Measurements from ENCODE around the gene DLL3. TPM values are rescaled to one million over a fixed set of nuclear protein-coding genes. Genes with fewer than 3 reads are reported as not detected.

The DLL3 gene
- total RNA-seq, 1 experiment from 2014 or later, result 16.4 TPM

DNA sequence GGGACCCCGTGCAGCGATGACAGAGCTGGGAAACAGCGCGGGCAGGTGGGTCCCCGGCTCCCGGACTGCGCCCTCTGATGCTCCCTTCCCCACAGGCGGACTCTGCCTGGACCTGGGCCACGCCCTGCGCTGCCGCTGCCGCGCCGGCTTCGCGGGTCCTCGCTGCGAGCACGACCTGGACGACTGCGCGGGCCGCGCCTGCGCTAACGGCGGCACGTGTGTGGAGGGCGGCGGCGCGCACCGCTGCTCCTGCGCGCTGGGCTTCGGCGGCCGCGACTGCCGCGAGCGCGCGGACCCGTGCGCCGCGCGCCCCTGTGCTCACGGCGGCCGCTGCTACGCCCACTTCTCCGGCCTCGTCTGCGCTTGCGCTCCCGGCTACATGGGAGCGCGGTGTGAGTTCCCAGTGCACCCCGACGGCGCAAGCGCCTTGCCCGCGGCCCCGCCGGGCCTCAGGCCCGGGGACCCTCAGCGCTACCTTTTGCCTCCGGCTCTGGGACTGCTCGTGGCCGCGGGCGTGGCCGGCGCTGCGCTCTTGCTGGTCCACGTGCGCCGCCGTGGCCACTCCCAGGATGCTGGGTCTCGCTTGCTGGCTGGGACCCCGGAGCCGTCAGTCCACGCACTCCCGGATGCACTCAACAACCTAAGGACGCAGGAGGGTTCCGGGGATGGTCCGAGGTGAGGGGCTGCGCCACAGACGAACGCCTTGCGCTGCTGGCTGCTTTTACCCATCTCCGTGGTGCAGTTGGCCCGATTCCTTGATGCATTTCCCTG lies 8.4 kb downstream of the DLL3 start (continued):
- TF ChIP-seq, protein P1, sequence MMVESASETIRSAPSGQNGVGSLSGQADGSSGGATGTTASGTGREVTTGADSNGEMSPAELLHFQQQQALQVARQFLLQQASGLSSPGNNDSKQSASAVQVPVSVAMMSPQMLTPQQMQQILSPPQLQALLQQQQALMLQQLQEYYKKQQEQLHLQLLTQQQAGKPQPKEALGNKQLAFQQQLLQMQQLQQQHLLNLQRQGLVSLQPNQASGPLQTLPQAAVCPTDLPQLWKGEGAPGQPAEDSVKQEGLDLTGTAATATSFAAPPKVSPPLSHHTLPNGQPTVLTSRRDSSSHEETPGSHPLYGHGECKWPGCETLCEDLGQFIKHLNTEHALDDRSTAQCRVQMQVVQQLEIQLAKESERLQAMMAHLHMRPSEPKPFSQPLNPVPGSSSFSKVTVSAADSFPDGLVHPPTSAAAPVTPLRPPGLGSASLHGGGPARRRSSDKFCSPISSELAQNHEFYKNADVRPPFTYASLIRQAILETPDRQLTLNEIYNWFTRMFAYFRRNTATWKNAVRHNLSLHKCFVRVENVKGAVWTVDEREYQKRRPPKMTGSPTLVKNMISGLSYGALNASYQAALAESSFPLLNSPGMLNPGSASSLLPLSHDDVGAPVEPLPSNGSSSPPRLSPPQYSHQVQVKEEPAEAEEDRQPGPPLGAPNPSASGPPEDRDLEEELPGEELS (CRISPR knock-in tag; IDR thresholded peaks at IDR 0.05), result peak; percentile 100
- TF ChIP-seq HMGA2 (CRISPR knock-in tag; IDR thresholded peaks at IDR 0.05) (no peak), ZNF532 (CRISPR knock-in tag; IDR thresholded peaks at IDR 0.05; ENCODE audit: borderline replicate concordance) (no peak), EMX1 (CRISPR knock-in tag; IDR thresholded peaks at IDR 0.05) (no peak), SOX15 (CRISPR knock-in tag; IDR thresholded peaks at IDR 0.05) (no peak), FOXP1 (CRISPR knock-in tag; IDR thresholded peaks at IDR 0.05; ENCODE audit: borderline replicate concordance) (peak; percentile 100), MYBL2 (CRISPR knock-in tag; IDR thresholded peaks at IDR 0.05) (peak; percentile 98), CDX4 (CRISPR knock-in tag; IDR thresholded peaks at IDR 0.05; ENCODE audit: borderline replicate concordance) (no peak)
- TF ChIP-seq, protein P2, sequence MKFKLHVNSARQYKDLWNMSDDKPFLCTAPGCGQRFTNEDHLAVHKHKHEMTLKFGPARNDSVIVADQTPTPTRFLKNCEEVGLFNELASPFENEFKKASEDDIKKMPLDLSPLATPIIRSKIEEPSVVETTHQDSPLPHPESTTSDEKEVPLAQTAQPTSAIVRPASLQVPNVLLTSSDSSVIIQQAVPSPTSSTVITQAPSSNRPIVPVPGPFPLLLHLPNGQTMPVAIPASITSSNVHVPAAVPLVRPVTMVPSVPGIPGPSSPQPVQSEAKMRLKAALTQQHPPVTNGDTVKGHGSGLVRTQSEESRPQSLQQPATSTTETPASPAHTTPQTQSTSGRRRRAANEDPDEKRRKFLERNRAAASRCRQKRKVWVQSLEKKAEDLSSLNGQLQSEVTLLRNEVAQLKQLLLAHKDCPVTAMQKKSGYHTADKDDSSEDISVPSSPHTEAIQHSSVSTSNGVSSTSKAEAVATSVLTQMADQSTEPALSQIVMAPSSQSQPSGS (CRISPR knock-in tag; IDR thresholded peaks at IDR 0.05; ENCODE audit: borderline replicate concordance, low read depth), result peak; percentile 88

DNA sequence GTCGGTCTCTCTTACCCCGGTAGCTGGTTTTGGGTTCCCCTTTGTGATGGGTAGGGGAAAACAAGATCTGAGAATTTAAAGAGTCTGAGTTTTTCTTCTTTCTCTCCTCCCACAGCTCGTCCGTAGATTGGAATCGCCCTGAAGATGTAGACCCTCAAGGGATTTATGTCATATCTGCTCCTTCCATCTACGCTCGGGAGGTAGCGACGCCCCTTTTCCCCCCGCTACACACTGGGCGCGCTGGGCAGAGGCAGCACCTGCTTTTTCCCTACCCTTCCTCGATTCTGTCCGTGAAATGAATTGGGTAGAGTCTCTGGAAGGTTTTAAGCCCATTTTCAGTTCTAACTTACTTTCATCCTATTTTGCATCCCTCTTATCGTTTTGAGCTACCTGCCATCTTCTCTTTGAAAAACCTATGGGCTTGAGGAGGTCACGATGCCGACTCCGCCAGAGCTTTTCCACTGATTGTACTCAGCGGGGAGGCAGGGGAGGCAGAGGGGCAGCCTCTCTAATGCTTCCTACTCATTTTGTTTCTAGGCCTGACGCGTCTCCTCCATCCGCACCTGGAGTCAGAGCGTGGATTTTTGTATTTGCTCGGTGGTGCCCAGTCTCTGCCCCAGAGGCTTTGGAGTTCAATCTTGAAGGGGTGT lies 9.1 kb downstream of the DLL3 start:
- DNase-seq (ENCODE audit: low spot score) (no peak), ATAC-seq (no peak)
- CTCF ChIA-PET, result interaction anchor here (0.9 to 2.0 kb wide), 3 partner anchors 24 to 33 kb away, joined by 3 to 9 read pairs (median 3); partner anchors contain the start of genes EID2B and TIMM50
- peaks cover 86% of the 10 kb centered on the region for H3K27me3 Mint-ChIP-seq (ENCODE audit: low read depth)
- H3K4me3 Mint-ChIP-seq, result peak overlapping the region; percentile 67
- H3K36me3 Mint-ChIP-seq, result peaks cover 6% of the 10 kb centered on the region
- H3K9me3 Mint-ChIP-seq, result no peaks in the 10 kb centered on the region
- no peak overlapping the region for H3K27ac Mint-ChIP-seq
- POLR2A ChIA-PET, result no interaction called here
- H3K4me1 Mint-ChIP-seq, result peaks cover 10% of the 10 kb centered on the region
- no peak for TF ChIP-seq ZNF138 (CRISPR knock-in tag; conservative IDR thresholded peaks at IDR 0.05)
- no peak for TF ChIP-seq MYBL2 (CRISPR knock-in tag; IDR thresholded peaks at IDR 0.05)
- TF ChIP-seq USF2 (CRISPR knock-in tag; IDR thresholded peaks at IDR 0.05), result no peak
- no peak for TF ChIP-seq IRF1 (CRISPR knock-in tag; IDR thresholded peaks at IDR 0.05)
- TF ChIP-seq, protein P2 (CRISPR knock-in tag; IDR thresholded peaks at IDR 0.05; ENCODE audit: borderline replicate concordance, low read depth), result no peak
- no peak for TF ChIP-seq JAZF1 (CRISPR knock-in tag; IDR thresholded peaks at IDR 0.05)
- TF ChIP-seq HMGXB4 (CRISPR knock-in tag; IDR thresholded peaks at IDR 0.05), result no peak
- TF ChIP-seq, protein P3, sequence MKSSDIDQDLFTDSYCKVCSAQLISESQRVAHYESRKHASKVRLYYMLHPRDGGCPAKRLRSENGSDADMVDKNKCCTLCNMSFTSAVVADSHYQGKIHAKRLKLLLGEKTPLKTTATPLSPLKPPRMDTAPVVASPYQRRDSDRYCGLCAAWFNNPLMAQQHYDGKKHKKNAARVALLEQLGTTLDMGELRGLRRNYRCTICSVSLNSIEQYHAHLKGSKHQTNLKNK (CRISPR knock-in tag; IDR thresholded peaks at IDR 0.05), result no peak
- TF ChIP-seq CREM (CRISPR knock-in tag; IDR thresholded peaks at IDR 0.05), result no peak
- no peak for TF ChIP-seq OVOL2 (CRISPR knock-in tag; IDR thresholded peaks at IDR 0.05; ENCODE audit: borderline replicate concordance)
- TF ChIP-seq FOXP1 (CRISPR knock-in tag; IDR thresholded peaks at IDR 0.05; ENCODE audit: borderline replicate concordance), result no peak

Measured in WTC11 (cell line).